Inflammatory macrophage (primary cell): ENCODE results near the gene STK38L.

Source experiments
- DNase-seq, 2 donors: peaks; one replicate each; pipeline ENCODE4 v3.0.0-alpha.2; 2020 to 2022

Gene STK38L

DNA sequence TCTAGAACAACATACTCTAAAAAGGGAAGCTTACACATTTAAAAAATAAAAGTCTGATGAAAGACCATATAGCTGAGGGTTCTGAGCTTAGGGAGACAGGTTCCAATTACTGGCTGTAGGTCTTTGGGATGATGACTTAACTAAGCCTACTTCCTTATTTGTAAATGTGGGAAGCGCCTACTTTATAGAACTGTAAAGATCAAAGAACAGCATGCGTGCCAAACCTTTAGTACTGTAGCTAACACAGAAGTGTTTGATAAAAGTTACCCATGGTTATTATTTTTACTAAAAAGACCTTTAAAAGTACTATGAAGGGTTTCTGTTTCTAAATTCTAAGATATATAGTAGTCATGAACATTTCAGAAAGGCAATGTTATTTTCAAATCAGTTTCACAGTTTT lies 35.7 kb downstream of the STK38L start:
- peak; percentile 63 to 69 for DNase-seq

DNA sequence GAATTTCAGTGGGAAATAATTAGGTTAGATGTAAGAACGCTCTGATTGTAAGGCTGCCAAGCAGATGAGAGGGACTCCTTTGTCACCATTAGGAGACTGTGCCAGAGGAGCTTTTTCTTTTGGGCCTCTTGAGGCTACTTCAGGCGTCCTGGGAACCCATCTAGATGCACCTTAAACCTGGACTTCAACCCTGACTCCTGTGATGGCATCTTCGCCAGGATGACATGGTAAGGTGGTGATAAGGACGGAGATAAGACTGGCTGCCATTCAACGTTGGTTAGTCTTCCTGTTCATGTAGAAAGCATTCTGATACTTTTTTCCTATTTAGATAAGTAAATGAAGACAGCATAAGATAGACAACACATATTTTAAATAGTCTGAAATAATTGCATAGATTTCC lies 36.3 kb downstream of the STK38L start:
- no peak for DNase-seq

DNA sequence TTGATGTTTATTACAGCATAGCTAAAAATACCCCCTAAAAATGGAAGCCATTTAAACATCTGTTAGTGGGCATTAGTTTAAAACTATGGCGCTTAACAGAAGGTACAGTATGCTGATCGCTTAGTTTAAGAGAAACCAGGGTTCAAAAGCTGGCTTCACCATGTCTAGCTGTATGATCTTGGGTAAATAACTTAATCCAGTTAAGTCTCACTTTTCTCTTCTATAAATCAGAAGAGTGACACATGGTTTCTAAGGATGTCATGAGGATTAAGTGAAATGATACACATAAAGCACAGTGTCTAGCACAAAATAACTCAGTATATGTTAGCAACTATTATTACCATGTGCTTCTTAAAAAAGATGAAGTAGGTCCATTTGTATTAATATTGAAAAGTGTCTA lies 38.7 kb downstream of the STK38L start:
- DNase-seq, result no peak

DNA sequence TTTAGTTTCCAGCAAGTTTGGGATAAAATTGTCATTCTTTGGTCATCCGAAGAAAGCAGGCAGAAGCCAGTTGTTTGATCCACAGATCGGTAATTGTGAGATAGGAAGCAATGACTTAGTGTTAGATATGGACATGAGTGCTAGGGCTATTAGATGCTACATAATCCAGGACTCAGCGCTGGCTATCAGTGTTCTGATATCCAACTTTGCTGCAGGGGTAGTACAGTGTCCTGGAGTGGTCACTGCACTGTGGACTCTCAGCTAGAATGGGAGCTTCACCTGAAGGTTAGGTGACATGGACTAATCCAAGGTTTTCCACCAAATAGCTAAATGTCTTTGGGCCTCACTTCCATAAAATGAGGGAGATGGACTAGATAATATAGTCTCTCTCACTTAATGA lies 39.9 kb downstream of the STK38L start:
- DNase-seq, result no peak

- DNase-seq, result no peak
These were observed 40.7 kb downstream of the STK38L start for GRCh38 chr12:27284751-27285150.

DNA sequence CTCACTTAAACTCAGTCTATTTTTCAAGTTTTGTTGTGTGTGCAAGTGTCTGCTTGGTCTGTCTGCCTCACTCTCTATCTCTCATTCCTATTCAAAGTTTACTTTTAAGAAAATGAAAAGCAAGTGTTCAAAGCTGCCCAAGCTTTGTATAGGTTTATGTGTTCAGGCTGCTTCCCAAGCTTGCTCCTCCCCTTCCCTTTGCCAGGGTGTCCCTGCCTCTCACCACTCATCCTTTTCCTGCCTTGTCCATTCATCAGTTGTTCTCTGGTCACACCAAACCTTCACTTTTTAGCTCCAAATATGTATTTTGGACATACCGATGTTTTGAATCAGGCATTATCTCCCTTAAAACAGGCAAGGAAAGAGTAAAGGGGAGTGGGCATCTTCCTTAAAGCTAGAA lies 41.3 kb downstream of the STK38L start:
- no peak for DNase-seq

DNA sequence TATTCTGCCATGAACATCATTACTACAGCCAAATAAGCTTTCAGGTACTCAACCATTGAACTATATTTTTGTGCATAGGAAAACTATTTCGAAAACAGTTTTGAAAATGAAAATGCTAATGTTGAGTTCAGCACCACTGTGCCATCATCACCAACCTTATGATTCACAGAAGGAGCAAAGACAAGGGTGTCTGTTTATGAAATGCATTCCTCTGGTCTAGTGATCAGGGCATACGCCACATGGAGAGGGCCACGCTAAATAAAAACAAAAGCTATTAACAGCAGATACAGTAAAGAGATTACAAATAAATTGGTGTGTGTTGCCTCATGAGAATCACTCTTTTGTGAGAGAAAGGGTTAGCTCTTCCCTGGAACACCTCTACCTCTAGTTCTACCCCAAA lies 45.3 kb downstream of the STK38L start:
- no peak for DNase-seq

DNA sequence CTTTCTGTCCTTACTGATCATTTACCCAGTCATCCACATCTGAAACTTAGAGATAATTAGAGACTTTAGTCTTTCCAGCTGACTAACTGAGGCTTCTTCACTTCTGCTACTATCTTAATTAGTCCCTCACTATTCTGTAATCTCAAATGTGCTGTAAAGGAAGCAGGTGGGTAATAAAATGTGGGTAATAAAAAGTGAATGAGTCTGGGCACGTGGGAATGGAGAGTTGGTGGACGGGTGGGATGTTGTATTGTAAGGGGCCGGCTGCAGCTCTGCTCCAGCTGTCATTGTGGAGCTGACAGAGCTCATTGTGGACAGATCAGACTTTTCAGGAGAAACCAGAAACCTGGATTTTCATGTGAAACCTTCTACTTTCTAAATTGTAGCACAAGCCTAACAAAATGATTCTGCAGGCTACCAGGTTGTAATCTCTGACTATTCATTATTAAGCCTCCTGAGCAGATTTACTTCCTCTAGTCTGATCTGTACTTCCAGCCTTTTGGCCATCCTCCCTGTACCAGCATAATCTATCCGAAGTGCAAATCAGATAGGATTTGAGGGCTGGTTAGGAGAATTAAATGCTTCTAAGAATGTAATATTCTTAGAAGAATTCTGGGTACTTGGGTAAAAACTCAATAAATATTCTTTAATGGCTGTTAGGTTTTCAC lies 46.5 kb downstream of the STK38L start:
- DNase-seq, result no peak

GRCh38 chr12:27291862-27292261 lies 47.8 kb downstream of the STK38L start:
- DNase-seq, result no peak

DNA sequence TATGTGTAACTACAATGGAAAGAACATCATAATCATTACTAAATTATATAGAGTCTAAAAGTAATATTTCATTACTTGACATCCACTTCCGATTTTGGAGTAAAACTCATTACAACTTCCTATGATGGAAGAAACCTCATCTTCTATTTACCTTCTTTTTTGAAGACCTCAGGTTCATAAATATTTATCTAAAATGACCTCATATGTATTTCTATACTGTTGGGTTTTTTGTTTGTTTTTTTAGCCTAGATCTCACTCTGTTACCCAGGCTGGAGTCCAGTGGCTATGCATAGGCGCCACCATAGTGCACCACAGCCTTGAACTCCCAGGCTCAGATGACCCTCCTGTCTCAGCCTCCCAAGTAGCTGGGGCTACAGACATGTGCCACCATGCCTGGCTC lies 48.6 kb downstream of the STK38L start:
- no peak for DNase-seq

GRCh38 chr12:27293463-27293862 lies 49.4 kb downstream of the STK38L start:
- DNase-seq, result no peak

- no peak for DNase-seq
These were observed 52.6 kb downstream of the STK38L start for GRCh38 chr12:27296674-27297073.

DNA sequence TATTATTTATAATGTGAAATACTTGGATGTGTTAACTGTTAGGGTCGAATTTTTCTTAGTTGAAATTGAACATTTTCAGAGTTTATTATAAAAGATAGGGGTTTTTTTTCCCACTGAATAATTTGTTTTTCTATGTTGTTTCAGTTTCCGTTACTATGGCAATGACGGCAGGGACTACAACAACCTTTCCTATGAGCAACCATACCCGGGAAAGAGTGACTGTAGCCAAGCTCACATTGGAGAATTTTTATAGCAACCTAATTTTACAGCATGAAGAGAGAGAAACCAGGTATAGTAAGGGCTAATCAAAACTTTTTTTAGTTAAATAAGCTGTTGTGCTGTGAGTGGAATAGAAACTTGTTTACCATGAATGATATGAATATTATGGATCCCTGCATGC lies 53.5 kb downstream of the STK38L start:
- DNase-seq, result no peak

DNA sequence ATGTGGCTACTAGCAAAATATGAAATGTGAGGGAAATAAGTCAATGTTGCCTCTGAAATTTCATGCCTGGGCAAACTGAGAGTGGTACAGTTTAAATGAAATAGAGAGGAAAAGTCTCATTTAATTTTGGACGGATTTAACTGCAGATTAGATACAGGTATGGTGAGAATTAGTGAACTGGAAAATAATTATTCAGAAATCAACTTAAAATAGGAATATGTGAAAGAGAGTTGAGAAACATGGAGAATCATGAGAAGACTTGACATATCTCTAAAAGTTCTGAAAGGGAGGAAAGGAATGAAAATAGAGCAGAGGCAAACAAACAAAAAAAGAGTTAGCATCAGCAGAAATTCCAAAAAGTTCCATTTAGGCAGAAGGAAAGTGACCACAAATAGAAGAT lies 55.0 kb downstream of the STK38L start:
- no peak for DNase-seq

DNA sequence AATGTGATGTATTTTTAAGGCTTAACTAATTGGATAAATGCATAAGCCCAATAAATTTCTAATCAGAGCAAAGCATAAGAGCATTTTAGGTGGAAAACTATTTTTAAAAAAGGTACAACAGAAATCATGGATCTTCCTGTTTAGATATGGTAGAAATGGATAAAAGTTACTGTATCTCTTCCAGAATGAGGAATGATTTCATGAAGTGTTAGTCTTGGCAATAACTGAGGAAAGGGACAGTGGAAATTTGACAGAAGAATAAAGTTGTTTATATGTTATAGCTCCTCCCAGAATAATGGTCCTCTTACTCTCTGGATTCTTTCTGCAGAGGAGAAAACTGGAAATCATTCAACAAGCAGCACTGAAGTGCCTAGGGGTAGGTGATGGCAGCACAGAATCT lies 56.1 kb downstream of the STK38L start:
- DNase-seq, result no peak

GRCh38 chr12:27303139-27304111 lies 59.3 kb downstream of the STK38L start:
- no peak for DNase-seq

GRCh38 chr12:27304856-27305255 lies 60.8 kb downstream of the STK38L start:
- peak; percentile 6 to 35 for DNase-seq

GRCh38 chr12:27305673-27306456 lies 61.8 kb downstream of the STK38L start:
- DNase-seq, result peak in 1 of 2 donors; percentile 58

- DNase-seq, result no peak
These were observed 65.4 kb downstream of the STK38L start for GRCh38 chr12:27309293-27309994.

GRCh38 chr12:27309995-27310315 lies 65.9 kb downstream of the STK38L start:
- DNase-seq, result no peak

GRCh38 chr12:27316947-27317346 lies 72.9 kb downstream of the STK38L start:
- DNase-seq, result no peak

DNA sequence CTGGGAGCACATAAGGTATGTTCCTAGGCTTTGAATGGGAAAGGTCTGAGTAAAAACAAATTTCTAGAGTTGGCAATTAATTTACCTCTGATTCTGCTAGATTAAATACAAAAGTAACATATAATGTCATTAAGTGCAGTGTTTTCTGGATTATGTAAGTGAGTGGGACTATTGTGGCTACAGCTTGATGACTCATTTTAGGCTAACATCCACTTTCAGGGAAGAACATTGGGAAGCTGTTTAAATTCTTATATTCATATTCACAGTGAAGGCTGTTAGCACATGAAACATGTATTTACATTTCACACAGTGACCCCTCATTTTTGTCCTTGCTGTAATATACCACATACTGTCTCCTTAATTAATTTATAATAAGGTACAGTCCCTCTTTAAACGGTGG lies 75.3 kb downstream of the STK38L start:
- peak; percentile 38 to 48 for DNase-seq

GRCh38 chr12:27319848-27320247 lies 75.8 kb downstream of the STK38L start:
- DNase-seq, result no peak
